CD8-positive, alpha-beta memory T cell (primary cell): ENCODE results near the gene SLC13A1. TPM values are rescaled to one million over a fixed set of nuclear protein-coding genes. Genes with fewer than 3 reads are reported as not detected.

Source experiments
- CTCF ChIA-PET: fragments of 350-600 bp; sonication (Branson Sonifier 250); formaldehyde crosslinking; loops from one replicate; lab custom pipeline; 2021; ENCODE audit warnings: antibody characterized with exemption; lab: Charles Lee
- POLR2A ChIA-PET: fragments of 350-600 bp; sonication (Branson Sonifier 250); formaldehyde crosslinking; loops from one replicate; lab custom pipeline; 2021; ENCODE audit warnings: antibody characterized with exemption; lab: Charles Lee
- DNase-seq, 5 donors: peaks; one replicate each; pipeline versions ENCODE4 v3.0.0 to v3.0.0-alpha.2; 2020 to 2022; ENCODE audit warnings: mixed read lengths in 1 of 5
- H3K27ac ChIP-seq: one replicate; pipeline ENCODE4 v1.7.0; 2013; ENCODE audit warnings: low read depth, mild to moderate bottlenecking, low read length, moderate library complexity
- H3K27me3 ChIP-seq: 2 replicates; pipeline ENCODE4 v1.7.0; 2013; ENCODE audit warnings: low read length, mild to moderate bottlenecking; ENCODE audit not compliant: insufficient read depth, poor library complexity, severe bottlenecking
- H3K36me3 ChIP-seq: 2 replicates; pipeline ENCODE4 v1.7.0; 2013; ENCODE audit warnings: mild to moderate bottlenecking, low read length, moderate library complexity; ENCODE audit not compliant: insufficient read depth
- H3K4me1 ChIP-seq: 2 replicates; pipeline ENCODE4 v1.7.0; 2013; ENCODE audit warnings: mild to moderate bottlenecking, low read length, moderate library complexity; ENCODE audit not compliant: insufficient read depth
- H3K4me3 ChIP-seq: 2 replicates; pipeline ENCODE4 v1.7.0; 2013; ENCODE audit warnings: mild to moderate bottlenecking, low read length
- H3K9me3 ChIP-seq: 2 replicates; pipeline ENCODE4 v1.7.0; 2013; ENCODE audit warnings: mild to moderate bottlenecking, low read length
- H3K27ac Mint-ChIP-seq, 8 donors: one replicate each; pipeline ENCODE4 v1.8.0; 2020 to 2021; ENCODE audit warnings: mixed read lengths in 8 of 8, mild to moderate bottlenecking in 6 of 8, inconsistent platforms in 3 of 8, moderate library complexity in 3 of 8
- H3K27me3 Mint-ChIP-seq, 2 donors: one replicate each; pipeline ENCODE4 v1.8.0; 2020 to 2021; ENCODE audit warnings: mixed read lengths in 2 of 2, mild to moderate bottlenecking in 1 of 2, moderate library complexity in 1 of 2
- H3K36me3 Mint-ChIP-seq, 3 donors: one replicate each; pipeline ENCODE4 v1.8.0; 2020 to 2021; ENCODE audit warnings: mixed read lengths in 3 of 3, inconsistent platforms in 1 of 3, mild to moderate bottlenecking in 1 of 3
- H3K4me1 Mint-ChIP-seq, 3 donors: one replicate each; pipeline ENCODE4 v1.8.0; 2020 to 2021; ENCODE audit warnings: mixed read lengths in 3 of 3, inconsistent platforms in 1 of 3, mild to moderate bottlenecking in 1 of 3
- H3K4me3 Mint-ChIP-seq, 7 donors: one replicate each; pipeline ENCODE4 v1.8.0; 2020 to 2021; ENCODE audit warnings: mixed read lengths in 7 of 7, mild to moderate bottlenecking in 6 of 7, moderate library complexity in 4 of 7, inconsistent platforms in 2 of 7
- H3K9me3 Mint-ChIP-seq, 5 donors: one replicate each; pipeline ENCODE4 v1.8.0; 2020 to 2022; ENCODE audit warnings: mixed read lengths in 5 of 5, mild to moderate bottlenecking in 3 of 5, moderate library complexity in 2 of 5, inconsistent platforms in 1 of 5
- polyA plus RNA-seq: library from polyadenylated mRNA; unstranded; fragments of 300-500 nt; fragmentation: Illumina TruSeq; gene quantifications from one replicate; pipeline ENCODE4 v1.2.3, GENCODE V29; 2021
- total RNA-seq, 2 experiments: library from RNA; stranded (reverse); gene quantifications; one replicate each; pipeline ENCODE4 v1.2.3, GENCODE V29; 2021

The SLC13A1 gene
- total and polyA plus RNA-seq, 3 experiments from 2014 or later, result not detected

DNA sequence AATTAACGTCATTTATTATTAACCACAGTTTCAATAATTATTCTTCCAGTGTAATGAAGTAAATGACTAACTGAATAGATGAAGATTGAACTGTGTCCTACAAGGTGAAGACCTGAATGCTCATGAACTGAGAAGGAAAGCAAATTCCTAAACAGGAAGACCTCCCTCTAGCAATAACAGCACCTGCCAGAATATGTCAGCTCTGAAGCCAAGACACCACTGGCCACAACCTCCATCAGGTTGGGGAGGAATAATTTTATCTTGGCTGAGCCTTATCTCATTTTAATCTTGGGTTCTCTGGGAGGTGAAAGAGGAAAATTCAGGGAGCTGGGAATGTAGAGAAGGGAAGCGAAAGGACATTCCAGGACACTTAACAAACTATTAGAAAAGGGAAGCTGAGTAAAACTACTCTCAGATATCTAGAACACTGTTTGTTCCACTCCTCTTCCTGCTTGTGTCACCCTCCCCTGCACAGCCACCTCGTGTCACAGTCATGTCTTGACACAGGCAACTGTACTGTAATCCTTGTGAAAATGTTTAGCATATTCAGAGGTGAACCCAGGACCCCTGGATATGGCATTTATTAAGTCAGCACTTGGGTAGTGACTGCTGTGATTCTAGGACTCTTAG lies 4.6 kb upstream of the SLC13A1 start:
- H3K4me1 ChIP-seq, result no peaks in the 10 kb centered on the region
- no peaks in the 10 kb centered on the region for H3K36me3 Mint-ChIP-seq
- no peaks in the 10 kb centered on the region for H3K9me3 ChIP-seq
- no peaks in the 10 kb centered on the region for H3K27me3 ChIP-seq
- no peak overlapping the region for H3K27ac Mint-ChIP-seq
- H3K27ac ChIP-seq, result no peak overlapping the region
- DNase-seq, result no peak
- CTCF ChIA-PET, result no interaction called here
- no peak overlapping the region for H3K4me3 ChIP-seq
- no peaks in the 10 kb centered on the region for H3K36me3 ChIP-seq
- POLR2A ChIA-PET, result no interaction called here
- H3K4me1 Mint-ChIP-seq, result no peaks in the 10 kb centered on the region
- peaks cover 0 to 9% (median 4%) of the 10 kb centered on the region in 5 donors for H3K9me3 Mint-ChIP-seq
- no peak overlapping the region for H3K4me3 Mint-ChIP-seq
- H3K27me3 Mint-ChIP-seq, result no peaks in the 10 kb centered on the region

- Mint-ChIP-seq H3K27me3 (no peaks in the 10 kb centered on the region), H3K36me3 (no peaks in the 10 kb centered on the region), H3K4me3 (no peak overlapping the region), H3K9me3 (peaks cover 0 to 9% (median 0%) of the 10 kb centered on the region in 5 donors), H3K27ac (no peak overlapping the region), H3K4me1 (no peaks in the 10 kb centered on the region)
- ChIA-PET CTCF (no interaction called here), POLR2A (no interaction called here)
- Histone ChIP-seq H3K9me3 (no peaks in the 10 kb centered on the region), H3K4me3 (no peak overlapping the region), H3K4me1 (no peaks in the 10 kb centered on the region), H3K36me3 (no peaks in the 10 kb centered on the region), H3K27ac (no peak overlapping the region), H3K27me3 (no peaks in the 10 kb centered on the region)
- no peak for DNase-seq
Measured at GRCh38 chr7:123201901-123202300, 2.1 kb upstream of the SLC13A1 start.

DNA sequence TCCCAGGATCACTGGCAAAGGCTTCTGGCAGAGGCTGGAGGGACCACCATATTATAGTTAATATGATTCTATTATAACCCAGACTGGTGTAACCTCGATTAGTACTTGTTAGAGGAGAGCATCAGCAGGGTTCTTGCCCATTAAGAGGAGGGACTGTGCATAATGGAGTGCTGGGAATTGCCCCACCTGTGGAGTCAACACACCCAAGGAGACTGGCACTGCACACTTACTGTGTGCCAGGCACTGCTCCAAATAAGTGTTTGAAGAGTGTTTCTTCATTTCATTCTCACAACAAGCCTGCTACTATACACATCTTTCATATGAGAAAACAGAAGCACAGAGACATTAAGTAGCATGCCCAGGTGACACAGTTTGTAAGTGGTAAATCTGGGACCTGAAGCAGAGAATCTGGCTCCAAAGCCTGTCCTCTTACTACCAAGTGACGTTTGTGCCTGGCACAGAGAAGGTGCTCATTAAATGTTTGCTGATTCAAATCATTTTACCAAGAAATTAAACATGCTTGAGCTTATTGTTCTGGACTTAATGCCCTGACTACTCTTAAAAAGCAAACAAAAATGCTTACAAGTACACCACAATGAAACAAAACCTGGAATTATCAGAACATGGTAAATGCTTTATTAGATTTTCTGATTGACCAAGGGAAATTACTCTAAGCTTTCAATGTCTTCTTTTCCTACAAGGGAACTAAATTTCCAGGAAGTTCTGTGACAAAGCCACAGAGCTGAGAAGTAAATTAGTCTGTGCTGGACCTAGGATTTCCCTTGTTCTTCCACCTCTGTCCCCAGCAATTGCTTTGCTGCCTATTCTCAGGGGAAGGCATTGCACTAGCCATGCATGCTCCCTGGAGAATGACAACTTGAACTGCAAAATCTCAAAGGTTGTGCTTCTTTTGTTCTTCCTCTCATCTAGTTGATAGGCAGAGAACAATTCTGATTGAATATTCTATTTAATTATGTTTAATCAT lies 809 bp downstream of the SLC13A1 start:
- no peaks in the 10 kb centered on the region for H3K9me3 ChIP-seq
- Mint-ChIP-seq H3K4me3 (no peak overlapping the region), H3K27me3 (no peaks in the 10 kb centered on the region), H3K27ac (no peak overlapping the region), H3K36me3 (no peaks in the 10 kb centered on the region), H3K4me1 (no peaks in the 10 kb centered on the region), H3K9me3 (peaks cover 0 to 8% (median 2%) of the 10 kb centered on the region in 5 donors)
- no peak overlapping the region for H3K27ac ChIP-seq
- no peak overlapping the region for H3K4me3 ChIP-seq
- H3K36me3 ChIP-seq, result no peaks in the 10 kb centered on the region
- DNase-seq, result no peak
- ChIA-PET POLR2A (no interaction called here), CTCF (no interaction called here)
- no peaks in the 10 kb centered on the region for H3K27me3 ChIP-seq
- no peaks in the 10 kb centered on the region for H3K4me1 ChIP-seq

DNA sequence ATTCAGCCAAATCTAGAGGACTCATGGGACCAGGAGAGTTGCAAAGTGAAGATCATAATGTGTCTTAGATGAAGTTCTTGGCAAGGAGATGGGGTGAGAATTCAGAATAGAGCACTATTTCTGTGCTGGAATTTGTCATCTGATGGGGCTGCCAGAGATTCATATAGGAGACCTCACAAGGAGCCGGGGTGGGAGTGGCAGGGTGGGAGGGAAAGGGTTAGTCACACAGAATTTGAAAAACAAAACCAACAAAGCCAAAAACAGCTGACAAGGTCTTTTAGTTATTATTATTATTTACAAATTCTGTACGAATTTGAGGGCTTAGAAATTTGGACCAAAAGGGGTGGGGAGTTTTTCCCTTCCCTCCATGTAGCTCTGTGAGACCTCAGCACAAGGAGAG lies 1.7 kb downstream of the SLC13A1 start:
- no peaks in the 10 kb centered on the region for H3K4me1 Mint-ChIP-seq
- H3K27ac Mint-ChIP-seq, result no peak overlapping the region
- H3K36me3 Mint-ChIP-seq, result no peaks in the 10 kb centered on the region
- no peak overlapping the region for H3K27ac ChIP-seq
- H3K36me3 ChIP-seq, result no peaks in the 10 kb centered on the region
- H3K4me3 ChIP-seq, result no peak overlapping the region
- H3K9me3 Mint-ChIP-seq, result peaks cover 0 to 6% (median 2%) of the 10 kb centered on the region in 5 donors
- no peaks in the 10 kb centered on the region for H3K27me3 ChIP-seq
- POLR2A ChIA-PET, result no interaction called here
- no peak overlapping the region for H3K4me3 Mint-ChIP-seq
- no peaks in the 10 kb centered on the region for H3K9me3 ChIP-seq
- no peaks in the 10 kb centered on the region for H3K4me1 ChIP-seq
- DNase-seq, result no peak
- CTCF ChIA-PET, result no interaction called here
- no peaks in the 10 kb centered on the region for H3K27me3 Mint-ChIP-seq

- no peaks in the 10 kb centered on the region for H3K27me3 ChIP-seq
- no peak overlapping the region for H3K4me3 ChIP-seq
- no peaks in the 10 kb centered on the region for H3K9me3 ChIP-seq
- POLR2A ChIA-PET, result no interaction called here
- no peak overlapping the region for H3K27ac ChIP-seq
- H3K4me1 ChIP-seq, result no peaks in the 10 kb centered on the region
- CTCF ChIA-PET, result no interaction called here
- H3K4me1 Mint-ChIP-seq, result no peaks in the 10 kb centered on the region
- no peak overlapping the region for H3K4me3 Mint-ChIP-seq
- peaks cover 0 to 9% (median 9%) of the 10 kb centered on the region in 5 donors for H3K9me3 Mint-ChIP-seq
- no peaks in the 10 kb centered on the region for H3K36me3 Mint-ChIP-seq
- no peak for DNase-seq
- H3K27me3 Mint-ChIP-seq, result no peaks in the 10 kb centered on the region
- no peak overlapping the region for H3K27ac Mint-ChIP-seq
- no peaks in the 10 kb centered on the region for H3K36me3 ChIP-seq
Measured at GRCh38 chr7:123193235-123193634, 6.5 kb downstream of the SLC13A1 start.

DNA sequence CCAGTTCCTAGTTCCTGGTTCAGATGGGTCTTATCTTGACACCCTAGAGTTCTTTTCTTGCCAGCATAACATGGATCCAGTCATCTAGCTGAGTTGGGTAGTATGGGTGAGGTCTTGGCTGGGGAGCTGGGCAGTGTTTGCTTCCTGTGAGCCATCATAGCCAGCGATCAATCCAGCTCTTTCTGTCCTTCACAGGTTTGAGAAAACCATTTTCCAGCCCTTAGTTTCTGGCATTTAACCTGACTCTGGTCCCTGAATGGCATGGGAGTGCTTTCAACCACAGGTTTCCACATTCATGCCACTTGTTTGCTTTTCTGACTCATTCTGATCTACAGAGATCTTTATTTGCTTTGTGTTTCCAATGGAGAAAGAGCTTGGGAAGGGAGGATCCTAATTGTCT lies 8.6 kb downstream of the SLC13A1 start:
- H3K27me3 ChIP-seq, result no peaks in the 10 kb centered on the region
- no peak overlapping the region for H3K4me3 ChIP-seq
- no peaks in the 10 kb centered on the region for H3K4me1 ChIP-seq
- H3K4me3 Mint-ChIP-seq, result no peak overlapping the region
- no peaks in the 10 kb centered on the region for H3K4me1 Mint-ChIP-seq
- no peak for DNase-seq
- no peak overlapping the region for H3K27ac Mint-ChIP-seq
- H3K36me3 Mint-ChIP-seq, result no peaks in the 10 kb centered on the region
- no peak overlapping the region for H3K27ac ChIP-seq
- H3K27me3 Mint-ChIP-seq, result no peaks in the 10 kb centered on the region
- CTCF ChIA-PET, result no interaction called here
- H3K9me3 ChIP-seq, result no peaks in the 10 kb centered on the region
- H3K36me3 ChIP-seq, result no peaks in the 10 kb centered on the region
- peaks cover 0 to 17% (median 11%) of the 10 kb centered on the region in 5 donors for H3K9me3 Mint-ChIP-seq
- POLR2A ChIA-PET, result no interaction called here

- H3K27me3 Mint-ChIP-seq, result no peaks in the 10 kb centered on the region
- no peaks in the 10 kb centered on the region for H3K4me1 Mint-ChIP-seq
- H3K27ac Mint-ChIP-seq, result no peak overlapping the region
- Histone ChIP-seq H3K9me3 (no peaks in the 10 kb centered on the region), H3K4me1 (no peaks in the 10 kb centered on the region), H3K4me3 (no peak overlapping the region), H3K36me3 (no peaks in the 10 kb centered on the region), H3K27ac (no peak overlapping the region), H3K27me3 (no peaks in the 10 kb centered on the region)
- peaks cover 0 to 22% (median 11%) of the 10 kb centered on the region in 5 donors for H3K9me3 Mint-ChIP-seq
- no peak for DNase-seq
- H3K4me3 Mint-ChIP-seq, result no peak overlapping the region
- no peaks in the 10 kb centered on the region for H3K36me3 Mint-ChIP-seq
- CTCF ChIA-PET, result no interaction called here
- POLR2A ChIA-PET, result no interaction called here
Measured at GRCh38 chr7:123190109-123190831, 9.5 kb downstream of the SLC13A1 start.

DNA sequence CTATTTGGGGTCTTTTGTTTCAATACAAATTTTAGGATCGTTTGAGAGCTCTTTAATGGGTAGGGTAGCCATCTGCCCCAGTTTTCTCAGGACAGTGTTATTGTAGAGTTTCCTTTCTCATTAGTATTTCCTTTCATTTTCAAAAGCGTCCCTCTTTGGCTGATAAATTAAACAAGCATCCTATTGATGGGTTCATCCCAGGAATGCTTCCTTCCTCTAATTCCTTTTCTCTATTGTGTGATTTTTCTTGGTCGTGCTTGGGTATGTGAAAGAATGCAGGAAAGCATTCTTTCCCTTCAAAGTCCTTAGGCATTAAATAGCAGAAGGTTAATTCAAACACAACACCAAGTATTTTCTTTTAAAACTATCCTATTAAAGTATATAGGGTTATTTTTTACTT lies 14.0 kb downstream of the SLC13A1 start:
- no peaks in the 10 kb centered on the region for H3K27me3 ChIP-seq
- H3K27ac ChIP-seq, result no peak overlapping the region
- Mint-ChIP-seq H3K27me3 (no peaks in the 10 kb centered on the region), H3K27ac (no peak overlapping the region), H3K9me3 (peaks cover 2 to 16% (median 5%) of the 10 kb centered on the region in 5 donors), H3K4me1 (no peaks in the 10 kb centered on the region), H3K4me3 (no peak overlapping the region), H3K36me3 (no peaks in the 10 kb centered on the region)
- DNase-seq, result no peak
- no peaks in the 10 kb centered on the region for H3K4me1 ChIP-seq
- H3K4me3 ChIP-seq, result no peak overlapping the region
- CTCF ChIA-PET, result no interaction called here
- POLR2A ChIA-PET, result no interaction called here
- no peaks in the 10 kb centered on the region for H3K36me3 ChIP-seq
- no peaks in the 10 kb centered on the region for H3K9me3 ChIP-seq
